Ishikawa (cell line): ENCODE data around the gene FAM124A.

Experiments used
- CEBPB ChIP-seq: IDR thresholded peaks from 2 replicates; pipeline ENCODE4 v1.6.1; 2012
- EGR1 ChIP-seq: IDR thresholded peaks from 2 replicates; pipeline ENCODE4 v1.6.1; 2012
- EP300 ChIP-seq: IDR thresholded peaks from 2 replicates; pipeline ENCODE4 v1.6.1; 2012; ENCODE audit warnings: borderline replicate concordance
- RAD21 ChIP-seq: IDR thresholded peaks from 2 replicates; pipeline ENCODE4 v1.6.1; 2012; ENCODE audit warnings: low read depth
- REST ChIP-seq: IDR thresholded peaks from 2 replicates; pipeline ENCODE4 v1.6.1; 2012; ENCODE audit warnings: low read depth, mild to moderate bottlenecking

- TF ChIP-seq EGR1 (no peak), REST (no peak), CEBPB (no peak), EP300 (no peak), RAD21 (no peak)
These were observed 69.1 kb downstream of the FAM124A start for GRCh38 chr13:51291341-51291740.
